Activated CD4-positive, alpha-beta T cell treated with anti-CD3 and anti-CD28 coated beads, Interleukin-2, Interleukin-6, amounts not matched to agents 100 ng/mL and 50 ng/mL, durations not matched to agents 16 hours and 8 hours (primary cell): ENCODE data around the gene IL1A.

Experiments
- DNase-seq: peaks from one replicate; pipeline ENCODE4 v3.0.0-alpha.2; 2020

IL1A gene

GRCh38 chr2:112724591-112725525 lies 59.4 kb downstream of the IL1A start:
- DNase-seq = peak; percentile 31

GRCh38 chr2:112723995-112724394 lies 60.3 kb downstream of the IL1A start:
- no peak for DNase-seq
